Stimulated activated CD8-positive, alpha-beta memory T cell treated with anti-CD3 and anti-CD28 coated beads, Interleukin-12 subunit alpha, Interleukin-12 subunit beta, amount 100 ng/mL, for 1 hour (primary cell): ENCODE measurements around the gene CACNA2D1.

Source experiments
- DNase-seq: peaks from one replicate; pipeline ENCODE4 v3.0.0-alpha.2; 2020; ENCODE audit warnings: low read depth

CACNA2D1 gene

DNA sequence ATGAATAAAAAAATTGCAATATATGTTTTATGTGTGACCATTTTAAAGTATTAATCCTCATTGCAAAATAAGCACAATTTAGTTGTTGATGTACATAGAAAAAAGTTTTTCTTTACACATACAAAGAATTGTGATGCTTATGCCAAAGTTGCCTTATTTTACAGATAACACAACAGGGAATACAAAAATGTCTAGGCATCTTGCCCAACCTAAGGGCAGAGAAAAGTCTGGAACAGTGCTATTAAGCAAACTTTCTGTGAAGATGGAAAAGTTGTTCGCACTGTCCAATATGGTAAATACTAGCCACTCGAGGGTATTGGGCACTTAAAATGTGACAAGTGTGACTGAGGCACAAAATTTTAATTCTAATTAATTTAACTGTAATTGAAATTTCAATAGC is 483.6 kb downstream of the CACNA2D1 start:
- no peak for DNase-seq

DNA sequence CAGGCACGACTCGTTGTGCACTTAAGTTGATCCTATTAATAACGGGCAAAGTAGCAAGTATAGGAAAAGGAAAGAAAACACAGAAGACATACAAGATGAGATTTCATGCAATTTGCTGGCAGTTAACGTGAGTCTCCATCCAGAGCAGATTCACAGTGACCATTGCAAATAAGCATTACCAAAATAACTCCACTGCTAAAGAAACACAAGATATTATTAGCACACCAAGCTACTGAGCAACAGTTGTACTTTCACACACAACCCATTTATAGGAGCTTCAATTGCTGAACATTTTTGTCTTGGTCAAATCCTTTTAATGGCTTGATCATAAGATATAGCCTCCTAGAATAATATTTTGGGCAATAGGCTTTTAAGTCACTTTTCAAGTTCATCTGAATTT is 486.1 kb downstream of the CACNA2D1 start:
- DNase-seq = no peak

DNA sequence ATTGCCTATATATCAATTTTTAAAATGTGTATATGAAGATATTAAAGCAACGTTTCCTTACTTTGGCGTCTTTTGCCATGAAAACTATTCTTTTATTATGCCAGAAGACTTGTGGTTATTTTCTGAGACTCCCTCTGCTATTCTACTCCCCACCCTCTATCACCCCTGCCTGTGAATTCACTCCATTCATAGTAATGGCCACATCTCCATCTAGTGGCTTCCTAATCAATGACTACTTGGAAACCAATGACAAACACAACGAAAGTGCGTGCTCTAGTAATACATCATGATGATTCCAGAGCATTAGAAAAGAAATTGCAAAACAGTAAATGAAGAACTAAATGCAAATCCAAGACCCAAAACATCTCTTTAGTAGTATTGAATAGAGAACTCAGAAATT is 487.1 kb downstream of the CACNA2D1 start:
- no peak for DNase-seq

DNA sequence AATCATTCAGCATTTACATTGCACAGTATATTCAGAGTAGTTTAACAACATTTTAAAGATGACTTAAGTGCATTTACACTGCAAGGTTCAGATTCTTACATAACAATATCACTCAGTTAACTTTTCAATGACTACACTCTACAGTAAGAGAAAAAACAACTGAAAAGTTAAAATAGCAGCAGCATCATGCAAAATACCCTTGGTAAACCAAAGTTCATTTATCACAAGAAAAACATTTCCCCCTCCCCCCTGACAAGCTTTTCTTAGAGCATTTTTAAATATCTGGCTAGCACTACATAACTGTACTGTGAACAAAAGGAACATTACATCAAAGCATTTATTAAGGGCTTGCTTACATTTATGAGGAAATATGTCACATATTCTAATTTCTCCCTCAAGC is 494.3 kb downstream of the CACNA2D1 start:
- no peak for DNase-seq

DNA sequence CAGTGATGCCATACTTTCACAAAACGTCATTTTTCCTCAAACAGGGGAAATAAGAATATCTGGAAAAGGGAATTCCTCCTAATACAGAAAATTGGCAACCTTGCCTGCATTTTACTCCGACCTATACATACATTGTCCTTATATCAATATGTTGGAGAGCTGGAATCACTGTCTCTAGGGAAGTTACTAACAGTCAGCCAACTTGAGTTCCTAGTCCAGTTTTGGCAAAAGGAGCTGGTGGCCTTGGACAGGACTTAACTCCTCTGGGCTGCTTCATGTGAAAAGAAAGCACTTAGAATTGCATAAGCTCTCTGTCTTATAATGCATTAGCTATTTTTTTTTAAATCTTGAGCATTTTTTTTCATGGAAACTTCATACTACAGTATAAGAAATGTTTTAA is 499.5 kb downstream of the CACNA2D1 start:
- no peak for DNase-seq

DNA sequence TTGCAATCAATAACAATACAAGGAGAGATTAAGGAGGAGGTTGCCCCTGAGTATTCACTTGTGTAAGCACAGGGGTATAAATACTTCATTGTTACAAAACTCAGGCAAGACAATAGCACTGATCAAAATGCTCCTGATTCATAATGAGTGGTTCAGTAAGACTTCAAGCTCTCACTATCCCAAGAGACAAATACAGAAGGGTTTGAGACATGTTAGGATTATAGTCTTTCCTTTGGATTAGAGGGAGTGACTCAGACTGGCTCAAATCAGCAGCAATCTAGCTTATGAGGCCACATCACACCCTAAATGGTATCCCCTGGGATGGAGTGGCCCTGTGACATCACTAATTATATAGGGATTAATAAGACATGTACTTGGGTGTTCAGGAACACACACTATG is 506.5 kb downstream of the CACNA2D1 start:
- no peak for DNase-seq

DNA sequence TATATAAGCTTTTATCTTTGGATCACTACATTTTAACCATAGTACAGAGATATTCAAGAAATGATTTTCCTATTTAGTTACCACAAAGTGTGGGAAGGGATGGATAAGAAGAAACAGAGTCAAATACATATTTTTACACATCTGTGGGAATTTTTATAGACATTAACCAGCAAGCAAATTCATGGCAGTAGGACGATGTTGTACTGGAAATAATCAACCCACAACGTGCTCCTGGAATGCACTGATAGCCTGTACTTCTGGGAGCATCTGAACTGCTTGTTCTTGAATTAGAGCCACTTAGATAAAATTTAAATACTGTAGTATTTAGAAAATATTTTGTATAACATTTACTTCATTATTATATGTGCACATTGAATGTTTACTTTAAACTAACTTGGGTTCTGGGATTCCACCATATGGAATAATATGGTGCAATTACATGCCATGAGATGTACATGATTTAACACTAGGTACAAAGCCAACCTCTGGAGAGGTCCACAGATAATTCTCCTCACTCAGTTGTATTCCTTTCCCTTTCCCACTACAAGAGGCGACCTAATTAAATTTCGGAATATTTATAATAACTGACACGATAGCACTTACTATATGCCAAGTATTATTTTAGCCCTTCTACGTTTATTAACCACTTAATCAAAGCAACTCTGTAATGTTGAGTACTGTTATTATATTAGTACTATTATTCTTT is 508.8 kb downstream of the CACNA2D1 start:
- no peak for DNase-seq

DNA sequence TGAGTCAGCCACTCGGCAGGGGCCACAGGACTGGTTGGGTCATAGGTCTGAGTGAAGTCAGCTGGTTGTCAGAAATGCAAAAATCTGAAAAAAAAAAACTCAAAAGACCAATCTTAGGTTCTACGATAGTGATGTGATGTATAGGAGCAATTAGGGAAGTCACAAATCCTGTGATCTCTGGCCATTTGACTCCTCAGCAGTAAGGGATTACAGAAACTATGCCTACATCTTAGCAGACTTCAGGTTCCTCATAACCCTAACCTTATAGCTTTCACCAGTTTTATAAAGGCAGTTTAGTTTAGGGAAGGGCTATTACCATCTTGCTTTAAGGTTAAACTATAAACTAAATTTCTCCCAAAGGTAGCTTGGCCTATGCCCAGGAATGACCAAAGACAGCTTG is 510.6 kb downstream of the CACNA2D1 start:
- no peak for DNase-seq

DNA sequence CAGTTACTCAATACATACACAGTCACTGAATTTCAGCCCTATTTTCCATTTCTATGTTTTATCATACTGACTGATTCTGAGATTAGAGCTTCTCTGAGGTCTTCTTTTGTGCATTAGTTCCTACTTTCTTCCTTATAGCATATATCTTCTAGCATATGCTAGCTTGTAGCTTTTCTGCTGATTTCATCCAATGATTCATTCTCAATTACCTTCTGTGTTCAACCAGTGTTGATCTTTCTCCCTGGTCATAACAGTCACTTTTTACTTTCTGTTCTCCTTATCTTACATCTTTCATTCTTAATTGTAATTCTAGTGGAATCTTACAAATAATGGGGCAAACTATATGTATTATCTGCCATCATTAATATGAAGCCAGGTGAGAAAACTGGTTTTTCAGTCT is 514.2 kb downstream of the CACNA2D1 start:
- DNase-seq = no peak

DNA sequence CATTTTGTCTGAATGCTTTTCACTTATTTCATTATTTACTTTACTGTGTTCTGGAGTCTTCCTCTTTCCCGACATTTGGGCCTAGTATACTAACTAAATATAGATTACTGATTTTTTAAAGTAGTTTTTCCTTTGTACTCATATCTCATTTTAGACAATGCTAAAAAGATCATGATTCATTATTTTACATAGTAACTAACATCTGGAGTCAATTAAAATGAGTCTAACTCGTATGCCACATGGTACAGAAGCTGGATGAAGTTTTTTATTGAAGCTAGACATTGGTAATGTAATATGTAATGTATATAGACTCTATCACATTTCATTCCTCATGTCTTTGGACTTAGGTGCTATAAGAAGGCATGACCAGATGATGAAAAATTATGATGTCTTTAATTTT is 517.4 kb downstream of the CACNA2D1 start:
- no peak for DNase-seq

DNA sequence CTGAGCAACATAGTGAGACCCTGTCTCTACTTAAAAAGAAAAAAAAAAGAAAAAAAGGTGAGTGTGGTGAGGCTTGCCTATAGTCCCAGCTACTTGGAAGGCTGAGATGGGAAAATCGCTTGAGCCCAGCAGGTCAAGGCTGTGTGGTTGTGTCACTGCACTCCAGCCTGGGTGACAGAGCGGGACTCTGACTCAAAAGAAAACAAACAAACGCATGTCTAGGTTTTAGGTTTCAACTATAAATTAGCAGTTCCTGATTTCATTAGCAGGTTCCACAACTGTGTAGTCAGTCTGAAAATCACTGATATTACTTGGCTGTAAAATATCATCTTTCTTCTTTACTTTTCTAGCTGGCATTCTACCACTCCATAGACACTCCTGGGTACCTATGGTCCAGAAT is 518.0 kb downstream of the CACNA2D1 start:
- no peak for DNase-seq

DNA sequence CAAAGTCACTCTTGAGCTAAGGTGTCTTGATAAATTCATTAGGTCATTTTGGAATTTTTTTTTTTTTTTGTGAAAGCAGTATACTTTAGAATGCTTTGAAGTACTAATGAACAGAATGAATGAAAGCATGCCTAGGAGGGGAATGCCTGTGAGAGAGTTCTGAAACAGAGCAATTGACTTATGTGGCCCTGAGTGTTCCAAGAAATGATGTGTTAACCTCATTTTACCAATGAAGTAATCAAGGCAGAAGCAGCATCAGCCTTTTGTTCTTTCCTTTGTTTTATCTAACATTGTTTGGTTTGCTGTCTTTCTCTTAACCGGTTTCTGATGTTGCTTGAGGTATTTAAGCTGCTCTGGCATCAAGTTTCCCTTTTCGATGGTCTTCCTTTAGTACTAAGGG is 519.1 kb downstream of the CACNA2D1 start:
- DNase-seq = no peak

DNA sequence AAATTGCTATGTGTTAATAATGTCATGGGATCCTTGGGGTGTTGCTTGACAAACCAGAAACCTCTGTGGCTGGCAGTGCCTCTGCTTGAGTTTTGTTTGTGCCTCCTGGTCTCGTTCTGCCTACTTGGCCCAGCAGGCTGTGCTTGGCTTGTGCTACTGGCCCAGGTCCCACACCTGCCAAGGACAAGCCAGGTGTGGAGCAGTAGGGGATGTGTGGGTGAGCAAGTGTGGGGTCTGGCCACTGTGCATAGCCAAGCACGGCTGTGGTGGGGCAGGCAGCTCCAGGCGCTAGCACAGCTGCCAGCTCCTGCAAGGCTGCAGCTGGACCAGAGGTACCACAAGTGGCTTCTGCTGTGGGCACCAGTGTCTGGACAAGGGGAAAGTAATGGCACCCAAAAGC is 524.1 kb downstream of the CACNA2D1 start:
- DNase-seq = no peak

DNA sequence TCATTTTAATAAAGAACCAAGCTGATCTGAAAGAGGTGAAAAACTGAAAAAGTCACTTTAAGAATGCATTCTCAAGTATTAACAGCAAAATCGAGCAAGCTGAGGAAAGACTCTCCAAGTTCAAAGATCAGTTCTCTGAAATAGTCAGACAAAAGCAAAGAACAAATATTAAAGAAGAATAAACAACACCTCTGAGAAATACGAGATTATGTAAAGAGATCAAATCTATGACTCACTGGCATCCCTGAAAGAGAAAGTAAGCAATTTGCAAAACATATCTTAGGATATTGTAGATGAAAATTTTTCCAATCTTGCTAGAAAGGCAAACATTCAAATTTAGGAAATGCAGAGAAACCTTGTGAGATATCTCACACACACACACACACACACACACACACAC is 535.4 kb downstream of the CACNA2D1 start:
- DNase-seq = no peak

DNA sequence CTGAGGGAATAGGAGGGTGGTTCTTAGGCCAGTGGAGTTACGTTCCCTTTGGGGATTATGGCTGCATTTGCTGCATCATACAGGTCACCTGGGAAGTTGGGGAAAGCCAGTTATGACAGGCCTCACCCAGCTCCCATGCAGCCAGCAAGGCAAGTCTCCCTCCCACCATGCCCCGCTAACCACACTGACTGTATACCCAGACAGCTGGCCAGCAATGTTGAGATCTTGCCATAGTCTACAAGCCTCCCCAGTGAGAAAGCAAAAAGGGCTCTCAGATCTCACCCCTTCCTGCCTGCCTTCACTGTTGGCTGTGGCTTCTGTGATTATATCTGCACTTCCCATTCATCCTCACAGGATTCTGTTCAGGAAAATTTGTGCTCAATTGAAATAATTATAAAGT is 540.5 kb downstream of the CACNA2D1 start:
- no peak for DNase-seq

DNA sequence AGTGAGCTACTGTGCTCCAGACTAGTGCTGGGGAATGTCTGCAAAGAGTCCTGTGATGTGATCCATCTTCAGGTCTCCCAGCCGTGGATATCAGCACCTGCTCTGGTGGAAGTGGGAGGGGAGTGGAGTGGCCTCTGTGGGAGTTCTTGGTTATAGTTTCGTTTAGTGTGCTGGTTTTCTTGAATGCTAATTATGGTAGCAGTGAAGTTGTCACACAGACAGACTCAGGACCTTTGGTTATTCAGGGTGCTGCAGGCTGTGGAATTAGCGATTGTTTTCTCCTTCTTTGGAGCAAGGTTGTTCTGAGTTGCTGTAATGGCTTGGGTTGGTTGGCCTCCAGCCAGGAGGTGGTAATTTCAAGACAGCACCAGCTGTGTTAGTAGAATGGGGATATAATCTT is 541.0 kb downstream of the CACNA2D1 start:
- no peak for DNase-seq
